Psoas muscle (tissue), 8 donors: ENCODE measurements around the gene TYK2. TPM values are rescaled to one million over a fixed set of nuclear protein-coding genes. Genes with fewer than 3 reads are reported as not detected.
A peak's percentile ranks its signal among the peaks of the same experiment; 100 is the strongest.

Source experiments
- ATAC-seq, 4 donors: fragments of 200-7000 bp; cut with Tn5 transposase; one replicate each; pipeline ENCODE4 v1.9.1; 2020; ENCODE audit warnings: moderate library complexity in 3 of 4, mild to moderate bottlenecking in 2 of 4
- DNase-seq, 2 donors: peaks; one replicate each; pipeline ENCODE4 v3.0.0-alpha.2; 2020
- H3K27ac ChIP-seq: fragments of 200-600 bp; one replicate; pipeline ENCODE4 v1.8.0; 2022
- H3K27me3 ChIP-seq, 3 donors: fragments of 200-600 bp in 1 of 3; one replicate each; pipeline versions ENCODE4 v1.6.1 to v1.8.0; 2013 to 2022; ENCODE audit warnings: low read length in 2 of 3, mild to moderate bottlenecking in 2 of 3, moderate library complexity in 1 of 3; ENCODE audit not compliant: insufficient read depth in 3 of 3
- H3K36me3 ChIP-seq, 2 donors: fragments of 200-600 bp in 1 of 2; one replicate each; pipeline versions ENCODE4 v1.6.1 to v1.8.0; 2013 to 2022; ENCODE audit warnings: low read depth in 1 of 2, mild to moderate bottlenecking in 1 of 2, moderate library complexity in 1 of 2; ENCODE audit not compliant: insufficient read depth in 1 of 2
- H3K4me1 ChIP-seq: fragments of 200-600 bp; one replicate; pipeline ENCODE4 v1.8.0; 2022
- H3K4me3 ChIP-seq: fragments of 200-600 bp; one replicate; pipeline ENCODE4 v1.8.0; 2022; ENCODE audit warnings: mild to moderate bottlenecking
- H3K9me3 ChIP-seq: fragments of 200-600 bp; one replicate; pipeline ENCODE4 v1.8.0; 2022
- CTCF ChIP-seq: fragments of 200-600 bp; IDR thresholded peaks from one replicate; pipeline ENCODE4 v1.8.0; 2022; ENCODE audit warnings: antibody characterized with exemption
- WGBS, 3 donors: extraction: QIAGEN DNeasy Blood & Tissue Kit; methylation state at CpG; one replicate each; pipeline versions ENCODE4 v1.1.6 to v1.1.7; 2013; 5-methylcytosine and 5-hydroxymethylcytosine counted together
- intact Hi-C, 2 donors: fragments of 100-400 bp; cut with DNase I; formaldehyde crosslinking; loops; one replicate each; pipeline versions ENCODE4 v1.11.0 to v1.14.2; 2022
- polyA plus RNA-seq, 3 donors: library from polyadenylated mRNA; stranded (reverse); fragments of 200-250 nt; gene quantifications; one replicate each; pipeline ENCODE4 v1.2.3, GENCODE V29; 2013
- total RNA-seq, 4 donors: library from RNA; stranded (reverse); fragmentation: NEBNext Ultra II Directional in 2 of 4; extraction: Animal tissue kit (Norgen Biotek cat#: 25700) in 2 of 4; gene quantifications; one replicate each; pipeline versions ENCODE4 v1.2.1 to v1.2.4, GENCODE V29; 2021 to 2023
- donor health status: healthy with polysubstance abuse.
- donor health status: DM: no; HTN: no; CAD: no; lungs with moderate emphysema.
- donor health status: Bipolar disorder and iron deficiency.
- donor health status: healthy.
- donor health status: DM: yes; HTN: yes; CAD: no.
- donor health status: DM: no; HTN: no; CAD: no.
- donor health status: DM: no; HTN: no; CAD: no.
- donor health status: DM: yes; HTN: yes; CAD: no.

Gene TYK2
- total and polyA plus RNA-seq, 7 donors = 37.1 to 58.8 (median 41.7) TPM

DNA sequence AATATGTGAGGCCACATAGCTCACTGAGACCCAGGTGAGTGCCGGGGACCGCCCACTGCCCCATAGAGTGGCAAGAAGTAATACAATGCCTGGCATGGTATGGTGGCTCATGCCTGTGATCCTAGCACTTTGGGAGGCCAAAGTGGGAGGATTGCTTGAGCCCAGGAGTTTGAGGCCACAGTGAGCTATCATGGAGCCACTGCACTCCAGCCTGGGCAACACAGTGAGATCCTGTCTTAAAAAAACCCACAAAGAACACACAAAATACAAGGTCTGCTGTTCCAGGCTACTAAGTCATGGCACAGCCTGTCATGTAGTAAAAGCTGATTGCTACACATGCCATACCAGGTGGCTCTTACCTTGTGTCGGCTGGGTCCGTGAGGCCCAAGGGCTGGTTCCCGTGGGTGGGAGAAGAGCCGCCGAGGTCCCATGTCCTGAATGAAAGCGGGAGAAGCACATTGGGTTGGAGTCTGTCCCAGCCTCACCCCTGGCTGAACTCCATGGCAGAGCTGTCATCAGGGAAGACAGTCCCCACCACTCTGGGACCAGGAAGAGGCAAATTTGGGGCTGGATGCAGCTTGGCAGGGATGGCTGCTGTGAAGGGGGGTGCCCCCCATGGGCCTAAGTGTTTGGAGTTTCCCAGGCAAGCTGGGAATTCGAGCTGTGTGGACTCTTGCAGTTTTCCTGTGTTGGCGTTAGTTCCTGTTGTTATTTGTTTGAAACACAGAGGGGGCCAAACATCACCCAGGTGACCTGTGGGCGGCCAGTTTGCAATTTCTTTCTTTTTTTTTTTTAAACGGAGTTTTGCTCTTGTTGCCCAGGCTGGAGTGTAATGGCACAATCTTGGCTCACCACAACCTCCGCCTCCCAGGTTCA lies 61.3 kb downstream of the TYK2 start:
- Histone ChIP-seq H3K36me3 (peaks cover 8 to 78% of the 10 kb centered on the region in 2 donors), H3K27ac (no peak overlapping the region)

DNA sequence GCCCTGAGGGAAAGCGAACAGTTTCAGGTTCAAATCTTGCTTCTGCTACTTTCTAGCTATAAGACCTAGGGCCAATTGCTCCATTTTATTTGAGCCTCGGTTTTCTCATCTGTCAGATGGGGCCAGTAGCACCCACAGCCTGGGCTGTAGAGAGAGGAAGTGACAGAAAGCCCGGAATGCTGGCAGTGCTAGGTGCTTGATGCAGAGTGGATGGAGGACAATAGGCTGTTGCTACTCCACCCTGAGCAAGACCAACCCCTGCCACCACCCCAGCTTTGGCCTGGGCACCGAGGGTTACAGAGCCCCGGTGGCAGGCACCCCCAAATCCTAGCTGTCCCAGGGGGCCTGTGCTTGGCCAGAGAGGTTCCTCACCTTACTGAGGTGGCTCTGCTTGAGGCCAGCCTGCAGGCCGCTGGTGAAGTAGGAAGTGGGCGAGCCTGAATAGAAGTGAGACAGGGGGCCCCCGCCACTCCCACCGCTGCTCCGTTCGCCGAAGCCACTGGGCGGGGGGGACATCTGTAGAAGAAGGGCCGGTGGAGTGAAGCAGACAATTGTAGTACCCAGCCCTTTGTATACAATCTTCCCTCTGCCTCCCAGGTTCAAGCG lies 62.4 kb downstream of the TYK2 start:
- Histone ChIP-seq H3K4me3 (no peak overlapping the region), H3K36me3 (peaks cover under 1 to 70% of the 10 kb centered on the region in 2 donors), H3K27me3 (no peaks in the 10 kb centered on the region), H3K4me1 (peaks cover 3% of the 10 kb centered on the region), H3K27ac (no peak overlapping the region), H3K9me3 (no peaks in the 10 kb centered on the region)
- ATAC-seq (no peak), DNase-seq (no peak)
- 93 to 94% (median 93%) methylated on average over 13 to 15 of the region's 15 CpGs for WGBS, 3 donors
- no peak for TF ChIP-seq CTCF
- intact Hi-C loops = no loop called here

More for the DNA sequence above, 61.3 kb downstream of the TYK2 start:
- 88 to 89% (median 88%) methylated on average over 13 of the region's 13 CpGs for WGBS, 3 donors
- H3K9me3 ChIP-seq = no peaks in the 10 kb centered on the region
- no peak for DNase-seq
- no peak for ATAC-seq
- no peak overlapping the region for H3K4me3 ChIP-seq
- H3K27me3 ChIP-seq = no peaks in the 10 kb centered on the region
- H3K4me1 ChIP-seq = peaks cover 3% of the 10 kb centered on the region
- intact Hi-C loops = no loop called here
- no peak for TF ChIP-seq CTCF

DNA sequence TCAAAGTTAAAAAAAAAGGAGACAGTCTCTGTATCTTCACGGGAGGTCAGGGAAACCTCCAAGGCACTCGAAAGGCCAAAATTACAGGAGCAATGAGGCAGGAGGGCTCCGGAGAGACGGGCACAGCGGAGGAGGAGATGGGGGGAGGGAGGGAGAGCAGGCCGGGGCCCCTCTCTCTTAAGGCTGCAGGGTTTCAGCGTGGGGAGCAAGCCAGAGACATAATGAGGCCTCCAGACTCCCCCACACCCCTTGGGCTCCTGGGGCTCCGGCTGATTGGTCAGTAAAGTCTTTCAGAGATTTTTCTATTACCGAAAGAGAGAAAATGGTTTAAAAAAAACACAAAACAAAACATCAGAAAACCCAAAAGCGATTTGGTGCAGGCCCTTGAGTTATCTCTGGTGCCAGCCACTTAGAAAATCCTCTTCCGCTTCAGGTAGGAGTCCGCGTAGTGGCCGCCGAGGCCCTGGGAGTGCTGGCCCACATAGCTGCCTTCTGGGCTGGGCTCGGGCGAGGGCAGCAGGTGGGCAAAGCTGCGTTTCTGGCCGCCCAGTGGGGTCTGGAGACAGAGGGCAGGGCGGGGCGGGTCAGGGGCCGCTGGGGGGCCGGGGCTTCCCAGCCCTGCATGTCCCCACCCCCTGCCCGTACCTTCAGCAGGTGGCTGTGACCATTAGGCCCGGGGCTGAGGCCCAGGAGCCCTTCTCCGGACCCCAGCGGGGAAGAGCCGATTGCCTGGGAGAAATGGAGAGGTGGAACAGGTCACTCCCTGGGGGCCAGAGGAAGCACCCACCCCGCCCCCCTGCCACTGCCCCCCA lies 63.1 kb downstream of the TYK2 start:
- DNase-seq (no peak), ATAC-seq (no peak)
- Histone ChIP-seq H3K4me1 (peaks cover 3% of the 10 kb centered on the region), H3K36me3 (peaks cover 0 to 66% of the 10 kb centered on the region in 2 donors), H3K27ac (no peak overlapping the region), H3K4me3 (no peak overlapping the region), H3K9me3 (no peaks in the 10 kb centered on the region), H3K27me3 (no peaks in the 10 kb centered on the region)
- no peak for TF ChIP-seq CTCF
- 79 to 84% (median 81%) methylated on average over 28 to 29 of the region's 29 CpGs for WGBS, 3 donors
- intact Hi-C loops = no loop called here

GRCh38 chr19:10316229-10317044 lies 63.9 kb downstream of the TYK2 start:
- peak overlapping the region; percentile 76 for H3K27ac ChIP-seq

More at GRCh38 chr19:10316229-10317044, 63.9 kb downstream of the TYK2 start:
- peak overlapping the region; percentile 98 for H3K4me3 ChIP-seq
- peaks cover 3% of the 10 kb centered on the region for H3K4me1 ChIP-seq
- DNase-seq (no peak), ATAC-seq (peak in 1 of 4 donors; percentile 41)
- no peak for TF ChIP-seq CTCF
- intact Hi-C loops = no loop called here
- WGBS, 3 donors = 51 to 70% (median 60%) methylated on average over 19 of the region's 19 CpGs
- H3K9me3 ChIP-seq = no peaks in the 10 kb centered on the region
- peaks cover 0 to 58% of the 10 kb centered on the region in 2 donors for H3K36me3 ChIP-seq
- H3K27me3 ChIP-seq = no peaks in the 10 kb centered on the region
